ENCODE measurements around the gene ACBD4. TPM values are rescaled to one million over a fixed set of nuclear protein-coding genes. Genes with fewer than 3 reads are reported as not detected.

The ACBD4 gene
- total RNA-seq, 1 donor from 2014 or later, result 7.1 TPM

GRCh38 chr17:45170931-45171337 lies 35.4 kb downstream of the ACBD4 start:
- Histone ChIP-seq H3K36me3 (ENCODE audit: control insufficient read depth, insufficient read depth, low read length) (no peaks in the 10 kb centered on the region), H3K27me3 (ENCODE audit: control insufficient read depth, insufficient read depth, low read length) (no peaks in the 10 kb centered on the region), H3K4me3 (ENCODE audit: low read depth, low read length) (no peak overlapping the region)
- no peak for DNase-seq (ENCODE audit: low read depth)
- TF ChIP-seq CTCF (IDR thresholded peaks at IDR 0.05; ENCODE audit: insufficient read depth, low read length, poor library complexity, severe bottlenecking), result no peak

DNA sequence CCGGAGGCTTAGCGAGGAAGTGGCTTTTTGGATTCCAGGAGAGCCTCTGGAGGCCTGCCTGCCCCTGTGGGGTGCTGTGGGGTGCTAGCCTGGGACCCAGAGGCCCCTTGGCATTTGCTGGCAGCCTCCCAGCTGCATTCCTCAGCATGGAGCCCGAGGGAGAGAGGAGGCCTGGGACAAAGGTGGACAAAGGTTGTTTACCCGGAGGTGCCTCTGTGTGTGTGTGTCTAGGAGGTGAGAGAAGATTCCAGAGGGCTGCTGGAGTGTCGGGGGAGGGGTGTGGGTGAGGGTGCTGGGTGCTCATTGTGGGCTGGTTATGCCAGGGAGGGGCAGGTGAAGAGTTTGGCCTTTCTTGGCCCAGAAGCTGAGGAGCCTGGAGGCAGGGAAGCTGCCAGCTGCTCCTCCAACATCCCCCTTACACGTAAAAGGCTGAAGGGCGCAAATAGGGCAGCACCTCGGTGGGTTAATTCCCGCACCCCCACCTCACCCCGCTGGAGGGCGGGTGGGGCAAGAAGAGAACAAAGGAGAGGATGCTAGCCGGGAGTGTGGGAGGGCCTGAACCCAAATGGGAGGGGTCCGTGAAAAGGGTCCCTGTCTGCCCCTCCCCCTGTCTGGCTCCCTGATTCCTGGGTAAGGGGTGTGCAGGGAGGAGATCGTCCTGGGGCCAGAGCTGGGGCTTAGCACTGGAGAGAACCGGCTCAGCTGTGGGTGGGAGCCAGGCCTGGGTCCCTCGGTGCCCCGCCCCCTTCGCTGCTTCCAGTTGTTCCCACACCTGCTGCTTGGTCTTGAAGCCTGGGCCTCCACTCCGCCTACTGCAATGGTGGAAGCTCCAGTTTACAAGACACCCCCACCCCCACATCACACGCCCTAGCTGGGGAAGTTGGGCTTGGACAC lies 36.1 kb downstream of the ACBD4 start:
- no peak for DNase-seq (ENCODE audit: low read depth)
- no peaks in the 10 kb centered on the region for H3K27me3 ChIP-seq (ENCODE audit: control insufficient read depth, insufficient read depth, low read length)
- no peak for TF ChIP-seq CTCF (IDR thresholded peaks at IDR 0.05; ENCODE audit: insufficient read depth, low read length, poor library complexity, severe bottlenecking)
- no peak overlapping the region for H3K4me3 ChIP-seq (ENCODE audit: low read depth, low read length)
- H3K36me3 ChIP-seq (ENCODE audit: control insufficient read depth, insufficient read depth, low read length), result no peaks in the 10 kb centered on the region

DNA sequence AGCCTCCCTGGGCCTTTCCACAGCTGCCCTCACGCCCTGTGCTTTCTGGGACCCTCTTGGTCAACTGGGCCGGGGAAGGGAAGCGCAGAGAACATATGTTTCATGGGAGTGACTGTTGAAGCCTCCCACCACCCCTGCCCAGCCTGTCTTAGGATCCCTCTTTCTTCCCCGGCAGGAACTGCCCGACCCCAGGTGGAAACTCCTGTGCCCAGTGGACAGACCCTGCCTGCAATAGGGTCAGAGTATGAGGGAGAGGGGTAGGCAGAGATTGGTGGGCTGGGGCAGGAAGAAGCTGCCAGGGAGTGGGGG lies 36.7 kb downstream of the ACBD4 start:
- Histone ChIP-seq H3K27me3 (ENCODE audit: control insufficient read depth, insufficient read depth, low read length) (no peaks in the 10 kb centered on the region), H3K4me3 (ENCODE audit: low read depth, low read length) (no peak overlapping the region), H3K36me3 (ENCODE audit: control insufficient read depth, insufficient read depth, low read length) (no peaks in the 10 kb centered on the region)
- DNase-seq (ENCODE audit: low read depth), result no peak
- TF ChIP-seq CTCF (IDR thresholded peaks at IDR 0.05; ENCODE audit: insufficient read depth, low read length, poor library complexity, severe bottlenecking), result no peak

GRCh38 chr17:45172541-45173286 lies 37.2 kb downstream of the ACBD4 start:
- H3K27me3 ChIP-seq (ENCODE audit: control insufficient read depth, insufficient read depth, low read length), result no peaks in the 10 kb centered on the region
- H3K36me3 ChIP-seq (ENCODE audit: control insufficient read depth, insufficient read depth, low read length), result no peaks in the 10 kb centered on the region
- peak; percentile 90 for DNase-seq (ENCODE audit: low read depth)
- TF ChIP-seq CTCF (IDR thresholded peaks at IDR 0.05; ENCODE audit: insufficient read depth, low read length, poor library complexity, severe bottlenecking), result peak; percentile 19
- no peak overlapping the region for H3K4me3 ChIP-seq (ENCODE audit: low read depth, low read length)

DNA sequence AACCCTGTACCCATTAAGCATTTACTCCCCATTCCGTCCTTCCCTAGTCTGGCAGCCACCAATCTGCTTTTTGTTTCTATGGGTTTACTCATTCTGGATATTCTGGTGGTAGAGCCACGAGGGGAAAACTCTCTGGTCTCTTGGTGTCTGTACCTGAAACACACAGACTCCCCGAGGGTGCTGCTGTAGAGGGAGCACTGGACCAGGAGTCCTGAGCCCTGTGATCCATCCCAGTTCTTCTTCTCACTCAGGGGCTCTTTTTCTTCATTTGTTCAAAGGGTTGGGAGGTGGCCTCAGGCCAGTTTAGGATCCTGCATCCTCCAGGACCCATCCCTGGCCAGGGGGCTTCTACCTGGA lies 40.2 kb downstream of the ACBD4 start:
- Histone ChIP-seq H3K4me3 (ENCODE audit: low read depth, low read length) (no peak overlapping the region), H3K36me3 (ENCODE audit: control insufficient read depth, insufficient read depth, low read length) (no peaks in the 10 kb centered on the region), H3K27me3 (ENCODE audit: control insufficient read depth, insufficient read depth, low read length) (no peaks in the 10 kb centered on the region)
- no peak for DNase-seq (ENCODE audit: low read depth)
- no peak for TF ChIP-seq CTCF (IDR thresholded peaks at IDR 0.05; ENCODE audit: insufficient read depth, low read length, poor library complexity, severe bottlenecking)
